Measurements from ENCODE around the gene DHRS2.

Gene DHRS2

DNA sequence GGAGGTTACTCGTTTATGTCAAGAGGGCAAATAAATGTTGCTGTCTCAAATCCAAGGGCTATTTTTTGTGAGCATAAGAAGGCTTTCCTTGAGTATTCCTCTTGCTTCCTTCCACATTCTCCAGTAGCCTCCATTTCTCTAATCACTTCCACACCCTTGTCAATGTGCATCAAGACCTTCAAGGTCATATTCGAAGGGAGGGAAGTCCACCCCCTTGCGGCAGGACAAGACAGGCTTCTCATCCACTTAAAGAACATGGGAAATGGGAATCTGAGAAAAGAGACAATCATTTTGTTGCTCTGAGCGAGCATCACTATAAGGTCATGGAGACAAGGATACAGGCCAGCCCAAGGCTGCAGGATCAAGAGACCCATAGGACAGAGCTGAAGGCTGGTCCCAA is 13.2 kb upstream of the DHRS2 start:
- TF ChIP-seq CTCF (IDR thresholded peaks at IDR 0.05; ENCODE audit: unreplicated experiment in 3 of 3): no peak
- H3K27ac Mint-ChIP-seq: no peak overlapping the region
- H3K4me1 Mint-ChIP-seq: no peaks in the 10 kb centered on the region
- no peak overlapping the region for H3K4me3 Mint-ChIP-seq
- H3K27me3 Mint-ChIP-seq (ENCODE audit: low read depth): peaks cover 19% of the 10 kb centered on the region
- peaks cover 17% of the 10 kb centered on the region for H3K9me3 Mint-ChIP-seq
- H3K36me3 Mint-ChIP-seq (ENCODE audit: low read depth): no peaks in the 10 kb centered on the region

DNA sequence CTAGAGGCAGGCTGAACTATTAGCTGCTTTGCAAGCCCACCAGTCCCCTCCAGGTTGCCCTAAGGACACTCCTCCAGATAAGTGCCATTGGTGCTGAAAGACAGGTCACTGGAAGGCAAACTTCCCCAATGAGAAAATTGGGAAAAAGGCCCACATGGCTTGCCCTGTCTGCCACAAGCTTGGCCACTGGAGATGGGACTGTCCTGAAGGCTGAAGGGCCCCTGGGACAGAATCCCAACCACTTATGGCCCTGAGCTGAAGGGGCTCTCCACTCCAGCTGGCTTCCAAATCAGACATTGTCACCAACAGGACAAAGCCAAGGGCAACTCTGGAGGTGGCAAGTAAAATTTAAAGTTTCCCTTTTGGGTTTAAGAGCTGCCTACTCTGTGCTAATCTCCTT is 12.2 kb upstream of the DHRS2 start:
- no peaks in the 10 kb centered on the region for H3K4me1 Mint-ChIP-seq
- H3K27me3 Mint-ChIP-seq (ENCODE audit: low read depth): peaks cover 14% of the 10 kb centered on the region
- no peak overlapping the region for H3K4me3 Mint-ChIP-seq
- peaks cover 17% of the 10 kb centered on the region for H3K9me3 Mint-ChIP-seq
- no peak overlapping the region for H3K27ac Mint-ChIP-seq
- TF ChIP-seq CTCF (IDR thresholded peaks at IDR 0.05; ENCODE audit: unreplicated experiment in 3 of 3): no peak
- H3K36me3 Mint-ChIP-seq (ENCODE audit: low read depth): no peaks in the 10 kb centered on the region

- Mint-ChIP-seq H3K4me1 (peaks cover 5% of the 10 kb centered on the region), H3K9me3 (peaks cover 17% of the 10 kb centered on the region), H3K27me3 (ENCODE audit: low read depth) (peaks cover 13% of the 10 kb centered on the region), H3K36me3 (ENCODE audit: low read depth) (no peaks in the 10 kb centered on the region), H3K27ac (no peak overlapping the region), H3K4me3 (no peak overlapping the region)
- no peak for TF ChIP-seq CTCF (IDR thresholded peaks at IDR 0.05; ENCODE audit: unreplicated experiment in 3 of 3)
Observed at GRCh38 chr14:23624830-23625404, 11.2 kb upstream of the DHRS2 start.

- peaks cover 3% of the 10 kb centered on the region for H3K27me3 Mint-ChIP-seq (ENCODE audit: low read depth)
- peaks cover 17% of the 10 kb centered on the region for H3K9me3 Mint-ChIP-seq
- no peak for TF ChIP-seq CTCF (IDR thresholded peaks at IDR 0.05; ENCODE audit: unreplicated experiment in 3 of 3)
- peaks cover 20% of the 10 kb centered on the region for H3K4me1 Mint-ChIP-seq
- no peaks in the 10 kb centered on the region for H3K36me3 Mint-ChIP-seq (ENCODE audit: low read depth)
- no peak overlapping the region for H3K4me3 Mint-ChIP-seq
- no peak overlapping the region for H3K27ac Mint-ChIP-seq
Observed at GRCh38 chr14:23626946-23627345, 9.2 kb upstream of the DHRS2 start.

- peaks cover 3% of the 10 kb centered on the region for H3K27me3 Mint-ChIP-seq (ENCODE audit: low read depth)
- peaks cover 14% of the 10 kb centered on the region for H3K9me3 Mint-ChIP-seq
- H3K4me1 Mint-ChIP-seq: peaks cover 28% of the 10 kb centered on the region
- H3K4me3 Mint-ChIP-seq: no peak overlapping the region
- no peak overlapping the region for H3K27ac Mint-ChIP-seq
- no peaks in the 10 kb centered on the region for H3K36me3 Mint-ChIP-seq (ENCODE audit: low read depth)
- TF ChIP-seq CTCF (IDR thresholded peaks at IDR 0.05; ENCODE audit: unreplicated experiment in 3 of 3): no peak
Observed at GRCh38 chr14:23627961-23628360, 8.2 kb upstream of the DHRS2 start.

DNA sequence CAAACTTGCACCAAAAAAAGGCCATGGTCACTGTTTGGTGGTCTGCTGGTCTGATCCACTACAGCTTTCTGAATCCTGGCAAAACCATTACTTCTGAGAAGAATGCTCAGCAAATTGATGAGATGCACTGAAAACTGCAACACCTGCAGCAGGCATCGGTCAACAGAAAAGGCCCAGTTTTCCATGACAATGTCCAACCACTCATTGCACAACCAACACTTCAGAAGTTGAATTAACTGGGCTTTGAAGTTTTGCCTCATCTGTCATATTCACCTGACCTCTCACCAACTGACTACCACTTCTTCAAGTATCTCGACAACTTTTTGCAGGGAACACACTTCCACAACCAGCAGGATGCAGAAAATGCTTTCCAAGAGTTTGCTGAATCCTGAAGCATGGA is 7.0 kb upstream of the DHRS2 start:
- Mint-ChIP-seq H3K36me3 (ENCODE audit: low read depth) (no peaks in the 10 kb centered on the region), H3K4me3 (no peak overlapping the region), H3K4me1 (peaks cover 36% of the 10 kb centered on the region), H3K9me3 (peaks cover 10% of the 10 kb centered on the region), H3K27me3 (ENCODE audit: low read depth) (peaks cover 3% of the 10 kb centered on the region), H3K27ac (no peak overlapping the region)
- no peak for TF ChIP-seq CTCF (IDR thresholded peaks at IDR 0.05; ENCODE audit: unreplicated experiment in 3 of 3)

Measured in nephron (organoid).